ENCODE measurements around the gene GNB3.

DNA sequence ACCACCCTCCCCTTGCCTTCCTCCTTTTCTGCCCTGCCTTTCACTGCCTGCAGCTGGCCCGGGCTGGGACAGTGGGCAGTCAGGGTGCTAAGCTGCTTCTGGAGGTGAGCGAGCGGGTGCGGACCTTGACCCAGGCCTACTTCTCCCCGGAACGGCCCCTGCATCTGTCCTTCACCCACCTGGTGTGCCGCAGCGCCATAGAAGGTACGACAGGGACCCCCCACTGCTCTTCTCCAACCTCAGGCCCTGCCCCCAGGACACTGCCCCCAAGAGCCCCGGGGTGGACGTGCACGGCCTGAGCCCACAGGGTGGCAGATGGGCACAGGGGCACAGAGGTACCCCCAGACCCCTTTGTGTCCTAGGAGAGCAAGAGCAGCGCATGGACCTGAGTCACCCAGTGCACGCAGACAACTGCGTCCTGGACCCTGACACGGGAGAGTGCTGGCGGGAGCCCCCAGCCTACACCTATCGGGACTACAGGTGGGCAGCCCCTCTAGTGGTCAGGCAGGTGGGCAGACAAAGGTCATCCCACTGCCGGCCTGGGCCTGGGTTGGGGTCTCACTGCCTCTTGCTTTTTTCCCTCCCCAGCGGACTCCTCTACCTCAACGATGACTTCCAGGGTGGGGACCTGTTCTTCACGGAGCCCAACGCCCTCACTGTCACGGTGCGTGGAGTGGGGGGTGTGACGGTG is 3.2 kb upstream of the GNB3 start:
- TF ChIP-seq, protein P1, sequence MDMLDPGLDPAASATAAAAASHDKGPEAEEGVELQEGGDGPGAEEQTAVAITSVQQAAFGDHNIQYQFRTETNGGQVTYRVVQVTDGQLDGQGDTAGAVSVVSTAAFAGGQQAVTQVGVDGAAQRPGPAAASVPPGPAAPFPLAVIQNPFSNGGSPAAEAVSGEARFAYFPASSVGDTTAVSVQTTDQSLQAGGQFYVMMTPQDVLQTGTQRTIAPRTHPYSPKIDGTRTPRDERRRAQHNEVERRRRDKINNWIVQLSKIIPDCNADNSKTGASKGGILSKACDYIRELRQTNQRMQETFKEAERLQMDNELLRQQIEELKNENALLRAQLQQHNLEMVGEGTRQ (CRISPR knock-in tag; IDR thresholded peaks at IDR 0.05): no peak
- TF ChIP-seq ELF4 (CRISPR knock-in tag; IDR thresholded peaks at IDR 0.05; ENCODE audit: low read depth) (no peak), ZNF396 (CRISPR knock-in tag; IDR thresholded peaks at IDR 0.05; ENCODE audit: borderline replicate concordance) (no peak), ZNF138 (CRISPR knock-in tag; conservative IDR thresholded peaks at IDR 0.05) (no peak), JUN (CRISPR knock-in tag; IDR thresholded peaks at IDR 0.05) (no peak), TEAD4 (CRISPR knock-in tag; IDR thresholded peaks at IDR 0.05) (no peak), CBFB (CRISPR knock-in tag; IDR thresholded peaks at IDR 0.05; ENCODE audit: low read depth) (no peak)
- TF ChIP-seq, protein P2, sequence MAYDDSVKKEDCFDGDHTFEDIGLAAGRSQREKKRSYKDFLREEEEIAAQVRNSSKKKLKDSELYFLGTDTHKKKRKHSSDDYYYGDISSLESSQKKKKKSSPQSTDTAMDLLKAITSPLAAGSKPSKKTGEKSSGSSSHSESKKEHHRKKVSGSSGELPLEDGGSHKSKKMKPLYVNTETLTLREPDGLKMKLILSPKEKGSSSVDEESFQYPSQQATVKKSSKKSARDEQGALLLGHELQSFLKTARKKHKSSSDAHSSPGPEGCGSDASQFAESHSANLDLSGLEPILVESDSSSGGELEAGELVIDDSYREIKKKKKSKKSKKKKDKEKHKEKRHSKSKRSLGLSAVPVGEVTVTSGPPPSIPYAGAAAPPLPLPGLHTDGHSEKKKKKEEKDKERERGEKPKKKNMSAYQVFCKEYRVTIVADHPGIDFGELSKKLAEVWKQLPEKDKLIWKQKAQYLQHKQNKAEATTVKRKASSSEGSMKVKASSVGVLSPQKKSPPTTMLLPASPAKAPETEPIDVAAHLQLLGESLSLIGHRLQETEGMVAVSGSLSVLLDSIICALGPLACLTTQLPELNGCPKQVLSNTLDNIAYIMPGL (CRISPR knock-in tag; IDR thresholded peaks at IDR 0.05): no peak
- TF ChIP-seq, protein P3, sequence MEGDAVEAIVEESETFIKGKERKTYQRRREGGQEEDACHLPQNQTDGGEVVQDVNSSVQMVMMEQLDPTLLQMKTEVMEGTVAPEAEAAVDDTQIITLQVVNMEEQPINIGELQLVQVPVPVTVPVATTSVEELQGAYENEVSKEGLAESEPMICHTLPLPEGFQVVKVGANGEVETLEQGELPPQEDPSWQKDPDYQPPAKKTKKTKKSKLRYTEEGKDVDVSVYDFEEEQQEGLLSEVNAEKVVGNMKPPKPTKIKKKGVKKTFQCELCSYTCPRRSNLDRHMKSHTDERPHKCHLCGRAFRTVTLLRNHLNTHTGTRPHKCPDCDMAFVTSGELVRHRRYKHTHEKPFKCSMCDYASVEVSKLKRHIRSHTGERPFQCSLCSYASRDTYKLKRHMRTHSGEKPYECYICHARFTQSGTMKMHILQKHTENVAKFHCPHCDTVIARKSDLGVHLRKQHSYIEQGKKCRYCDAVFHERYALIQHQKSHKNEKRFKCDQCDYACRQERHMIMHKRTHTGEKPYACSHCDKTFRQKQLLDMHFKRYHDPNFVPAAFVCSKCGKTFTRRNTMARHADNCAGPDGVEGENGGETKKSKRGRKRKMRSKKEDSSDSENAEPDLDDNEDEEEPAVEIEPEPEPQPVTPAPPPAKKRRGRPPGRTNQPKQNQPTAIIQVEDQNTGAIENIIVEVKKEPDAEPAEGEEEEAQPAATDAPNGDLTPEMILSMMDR (IDR thresholded peaks at IDR 0.05): no peak
- TF ChIP-seq, protein P4, sequence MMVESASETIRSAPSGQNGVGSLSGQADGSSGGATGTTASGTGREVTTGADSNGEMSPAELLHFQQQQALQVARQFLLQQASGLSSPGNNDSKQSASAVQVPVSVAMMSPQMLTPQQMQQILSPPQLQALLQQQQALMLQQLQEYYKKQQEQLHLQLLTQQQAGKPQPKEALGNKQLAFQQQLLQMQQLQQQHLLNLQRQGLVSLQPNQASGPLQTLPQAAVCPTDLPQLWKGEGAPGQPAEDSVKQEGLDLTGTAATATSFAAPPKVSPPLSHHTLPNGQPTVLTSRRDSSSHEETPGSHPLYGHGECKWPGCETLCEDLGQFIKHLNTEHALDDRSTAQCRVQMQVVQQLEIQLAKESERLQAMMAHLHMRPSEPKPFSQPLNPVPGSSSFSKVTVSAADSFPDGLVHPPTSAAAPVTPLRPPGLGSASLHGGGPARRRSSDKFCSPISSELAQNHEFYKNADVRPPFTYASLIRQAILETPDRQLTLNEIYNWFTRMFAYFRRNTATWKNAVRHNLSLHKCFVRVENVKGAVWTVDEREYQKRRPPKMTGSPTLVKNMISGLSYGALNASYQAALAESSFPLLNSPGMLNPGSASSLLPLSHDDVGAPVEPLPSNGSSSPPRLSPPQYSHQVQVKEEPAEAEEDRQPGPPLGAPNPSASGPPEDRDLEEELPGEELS (CRISPR knock-in tag; IDR thresholded peaks at IDR 0.05): no peak
- TF ChIP-seq, protein P5, sequence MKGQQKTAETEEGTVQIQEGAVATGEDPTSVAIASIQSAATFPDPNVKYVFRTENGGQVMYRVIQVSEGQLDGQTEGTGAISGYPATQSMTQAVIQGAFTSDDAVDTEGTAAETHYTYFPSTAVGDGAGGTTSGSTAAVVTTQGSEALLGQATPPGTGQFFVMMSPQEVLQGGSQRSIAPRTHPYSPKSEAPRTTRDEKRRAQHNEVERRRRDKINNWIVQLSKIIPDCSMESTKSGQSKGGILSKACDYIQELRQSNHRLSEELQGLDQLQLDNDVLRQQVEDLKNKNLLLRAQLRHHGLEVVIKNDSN (CRISPR knock-in tag; IDR thresholded peaks at IDR 0.05): no peak
- TF ChIP-seq, protein P6, sequence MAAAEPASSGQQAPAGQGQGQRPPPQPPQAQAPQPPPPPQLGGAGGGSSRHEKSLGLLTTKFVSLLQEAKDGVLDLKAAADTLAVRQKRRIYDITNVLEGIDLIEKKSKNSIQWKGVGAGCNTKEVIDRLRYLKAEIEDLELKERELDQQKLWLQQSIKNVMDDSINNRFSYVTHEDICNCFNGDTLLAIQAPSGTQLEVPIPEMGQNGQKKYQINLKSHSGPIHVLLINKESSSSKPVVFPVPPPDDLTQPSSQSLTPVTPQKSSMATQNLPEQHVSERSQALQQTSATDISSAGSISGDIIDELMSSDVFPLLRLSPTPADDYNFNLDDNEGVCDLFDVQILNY (CRISPR knock-in tag; IDR thresholded peaks at IDR 0.05): no peak
- TF ChIP-seq, protein P7, sequence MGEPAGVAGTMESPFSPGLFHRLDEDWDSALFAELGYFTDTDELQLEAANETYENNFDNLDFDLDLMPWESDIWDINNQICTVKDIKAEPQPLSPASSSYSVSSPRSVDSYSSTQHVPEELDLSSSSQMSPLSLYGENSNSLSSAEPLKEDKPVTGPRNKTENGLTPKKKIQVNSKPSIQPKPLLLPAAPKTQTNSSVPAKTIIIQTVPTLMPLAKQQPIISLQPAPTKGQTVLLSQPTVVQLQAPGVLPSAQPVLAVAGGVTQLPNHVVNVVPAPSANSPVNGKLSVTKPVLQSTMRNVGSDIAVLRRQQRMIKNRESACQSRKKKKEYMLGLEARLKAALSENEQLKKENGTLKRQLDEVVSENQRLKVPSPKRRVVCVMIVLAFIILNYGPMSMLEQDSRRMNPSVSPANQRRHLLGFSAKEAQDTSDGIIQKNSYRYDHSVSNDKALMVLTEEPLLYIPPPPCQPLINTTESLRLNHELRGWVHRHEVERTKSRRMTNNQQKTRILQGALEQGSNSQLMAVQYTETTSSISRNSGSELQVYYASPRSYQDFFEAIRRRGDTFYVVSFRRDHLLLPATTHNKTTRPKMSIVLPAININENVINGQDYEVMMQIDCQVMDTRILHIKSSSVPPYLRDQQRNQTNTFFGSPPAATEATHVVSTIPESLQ (CRISPR knock-in tag; IDR thresholded peaks at IDR 0.05): no peak

All from WTC11 (cell line).